Measurements from ENCODE around the gene COPZ1.

The COPZ1 gene

DNA sequence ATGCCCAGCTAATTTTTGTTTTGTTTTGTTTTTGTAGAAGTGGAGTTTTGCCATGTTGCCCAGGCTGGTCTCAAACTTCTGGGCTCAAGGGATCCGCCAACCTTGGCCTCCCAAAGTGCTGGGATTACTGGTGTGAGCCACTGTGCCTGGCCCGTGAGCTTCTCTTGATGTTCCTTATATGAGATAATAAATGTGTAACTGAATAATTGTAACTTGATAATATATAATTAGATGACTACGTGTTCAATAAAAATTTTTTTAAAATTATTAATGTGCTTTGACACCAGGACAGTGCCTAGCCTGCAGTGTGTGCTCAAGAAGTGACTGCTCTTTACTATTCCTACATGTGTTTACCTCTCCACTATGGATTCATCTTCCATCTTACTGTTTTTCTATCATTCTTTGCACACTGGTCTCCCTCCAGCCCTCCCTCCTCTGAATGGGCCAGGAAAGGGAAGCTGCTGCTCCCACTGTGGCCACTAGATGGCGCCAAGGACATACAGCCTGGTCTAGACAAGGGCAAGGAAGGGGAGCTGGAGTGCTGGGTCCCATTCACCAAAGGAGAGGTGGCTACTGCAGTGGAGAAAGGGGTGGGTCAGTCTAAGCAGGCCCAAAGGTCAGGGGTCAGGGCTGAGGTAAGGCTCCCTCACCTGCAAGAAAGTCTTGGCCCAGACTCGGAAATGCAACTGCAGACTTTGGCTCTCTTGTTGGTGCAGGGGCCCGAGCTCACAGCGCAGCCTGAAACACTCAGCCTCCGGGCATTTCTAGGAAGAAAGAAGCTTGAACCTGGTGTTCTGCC is 74.3 kb downstream of the COPZ1 start:
- DNase-seq: peak; percentile 79

DNA sequence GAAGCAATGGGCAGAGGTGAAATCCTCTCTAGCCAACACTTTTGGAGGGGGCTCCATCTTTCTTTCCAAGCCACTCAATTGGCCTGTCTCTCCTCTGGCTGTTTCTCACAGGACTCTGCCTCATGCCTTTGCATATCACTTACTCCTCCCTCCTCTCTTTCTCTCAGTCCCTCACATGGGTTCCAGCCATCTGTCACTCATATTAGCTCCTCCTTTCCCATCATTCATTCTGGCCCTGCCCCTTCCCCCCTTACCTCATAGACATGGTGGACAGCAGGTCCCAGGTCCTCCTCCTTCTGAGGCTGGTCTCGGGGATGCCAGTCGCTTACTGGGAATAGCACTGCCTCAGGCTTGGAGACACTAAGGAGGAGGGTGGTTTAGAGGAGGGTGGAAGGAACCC is 76.2 kb downstream of the COPZ1 start:
- no peak for DNase-seq

Data from central memory CD4-positive, alpha-beta T cell (primary cell).